Activated naive CD8-positive, alpha-beta T cell treated with anti-CD3 and anti-CD28 coated beads for 36 hours (primary cell): ENCODE measurements around the gene TIAM1. TPM values are rescaled to one million over a fixed set of nuclear protein-coding genes. Genes with fewer than 3 reads are reported as not detected.
A peak's percentile ranks its signal among the peaks of the same experiment; 100 is the strongest.
"Not testable (repeated sequence)": the region's sequence is repeated elsewhere in the genome, so short reads cannot be mapped to it uniquely, and the experiment has no call there.

ENCODE experiments used
- DNase-seq: peaks from one replicate; pipeline ENCODE4 v3.0.0; 2021
- H3K27ac Mint-ChIP-seq: one replicate; pipeline ENCODE4 v1.8.0; 2022; ENCODE audit warnings: mild to moderate bottlenecking, moderate library complexity, mixed read lengths
- H3K27me3 Mint-ChIP-seq: one replicate; pipeline ENCODE4 v1.8.0; 2022; ENCODE audit warnings: mild to moderate bottlenecking, mixed read lengths
- H3K36me3 Mint-ChIP-seq: one replicate; pipeline ENCODE4 v1.8.0; 2021; ENCODE audit warnings: mild to moderate bottlenecking, mixed read lengths
- H3K4me1 Mint-ChIP-seq: one replicate; pipeline ENCODE4 v1.8.0; 2021; ENCODE audit warnings: mixed read lengths
- H3K4me3 Mint-ChIP-seq: one replicate; pipeline ENCODE4 v1.8.0; 2022; ENCODE audit warnings: mild to moderate bottlenecking, moderate library complexity, mixed read lengths
- H3K9me3 Mint-ChIP-seq: one replicate; pipeline ENCODE4 v1.8.0; 2022; ENCODE audit warnings: mixed read lengths
- total RNA-seq, 2 experiments: library from RNA; stranded (reverse); gene quantifications; one replicate each; pipeline ENCODE4 v1.2.3, GENCODE V29; 2021

TIAM1 gene
- total RNA-seq, 2 experiments from 2014 or later, result 28.2 to 29.3 TPM

- no peak overlapping the region for H3K4me3 Mint-ChIP-seq
- H3K27me3 Mint-ChIP-seq, result no peaks in the 10 kb centered on the region
- no peak overlapping the region for H3K27ac Mint-ChIP-seq
- no peaks in the 10 kb centered on the region for H3K9me3 Mint-ChIP-seq
- no peak for DNase-seq
- H3K4me1 Mint-ChIP-seq, result no peaks in the 10 kb centered on the region
- H3K36me3 Mint-ChIP-seq, result peaks cover 4% of the 10 kb centered on the region
These were observed 92.4 kb downstream of the TIAM1 start for GRCh38 chr21:31251686-31252085.

DNA sequence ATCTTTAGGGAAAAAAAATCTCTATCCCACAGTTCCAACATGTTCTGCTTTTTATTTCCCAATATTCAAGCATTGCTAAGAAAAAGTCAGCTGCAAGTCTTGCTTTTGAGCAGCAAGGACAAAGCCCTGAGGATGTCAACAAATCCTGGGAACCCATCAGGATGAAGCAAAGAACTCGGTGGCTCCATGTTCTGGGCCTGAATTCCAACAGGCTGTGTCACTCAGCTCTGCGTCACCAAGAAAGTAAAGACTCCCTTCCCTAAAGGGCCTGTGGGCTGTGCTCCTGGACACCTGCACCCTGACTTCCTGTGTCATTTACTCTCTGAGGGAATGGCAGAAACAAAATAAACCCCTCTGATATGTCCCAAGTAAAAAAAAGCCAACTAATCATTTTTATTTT, 95.5 kb downstream of the TIAM1 start:
- Mint-ChIP-seq H3K36me3 (peaks cover 25% of the 10 kb centered on the region), H3K4me3 (no peak overlapping the region), H3K4me1 (no peaks in the 10 kb centered on the region), H3K9me3 (peaks cover 7% of the 10 kb centered on the region), H3K27me3 (no peaks in the 10 kb centered on the region), H3K27ac (no peak overlapping the region)
- DNase-seq, result no peak

DNA sequence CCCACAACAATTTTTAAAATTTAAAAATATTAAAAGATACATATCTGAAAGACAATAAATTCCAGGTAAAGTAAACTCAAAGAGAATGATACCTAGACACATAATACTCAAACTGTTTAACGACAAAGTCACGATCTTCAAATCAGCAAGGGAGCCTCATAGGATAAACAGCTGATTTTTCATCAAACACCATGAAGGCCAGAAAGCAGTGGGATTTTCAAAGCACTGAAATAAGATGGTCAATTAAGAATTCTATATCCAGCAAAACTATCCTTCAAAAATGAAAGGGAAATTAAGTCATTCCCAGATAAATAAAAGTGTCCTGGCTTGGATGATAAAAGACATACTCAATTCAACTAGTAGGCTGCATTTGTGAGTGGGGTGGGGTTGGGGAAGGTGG, 100.5 kb downstream of the TIAM1 start:
- Mint-ChIP-seq H3K4me3 (no peak overlapping the region), H3K9me3 (peaks cover 15% of the 10 kb centered on the region), H3K27me3 (no peaks in the 10 kb centered on the region), H3K27ac (no peak overlapping the region), H3K4me1 (no peaks in the 10 kb centered on the region), H3K36me3 (peaks cover 46% of the 10 kb centered on the region)
- DNase-seq, result no peak

- Mint-ChIP-seq H3K4me1 (peaks cover 8% of the 10 kb centered on the region), H3K27ac (no peak overlapping the region), H3K4me3 (no peak overlapping the region), H3K9me3 (peaks cover 5% of the 10 kb centered on the region), H3K27me3 (no peaks in the 10 kb centered on the region), H3K36me3 (peaks cover 25% of the 10 kb centered on the region)
- peak; percentile 42 for DNase-seq
These were observed 107.5 kb downstream of the TIAM1 start for GRCh38 chr21:31236528-31236927.

DNA sequence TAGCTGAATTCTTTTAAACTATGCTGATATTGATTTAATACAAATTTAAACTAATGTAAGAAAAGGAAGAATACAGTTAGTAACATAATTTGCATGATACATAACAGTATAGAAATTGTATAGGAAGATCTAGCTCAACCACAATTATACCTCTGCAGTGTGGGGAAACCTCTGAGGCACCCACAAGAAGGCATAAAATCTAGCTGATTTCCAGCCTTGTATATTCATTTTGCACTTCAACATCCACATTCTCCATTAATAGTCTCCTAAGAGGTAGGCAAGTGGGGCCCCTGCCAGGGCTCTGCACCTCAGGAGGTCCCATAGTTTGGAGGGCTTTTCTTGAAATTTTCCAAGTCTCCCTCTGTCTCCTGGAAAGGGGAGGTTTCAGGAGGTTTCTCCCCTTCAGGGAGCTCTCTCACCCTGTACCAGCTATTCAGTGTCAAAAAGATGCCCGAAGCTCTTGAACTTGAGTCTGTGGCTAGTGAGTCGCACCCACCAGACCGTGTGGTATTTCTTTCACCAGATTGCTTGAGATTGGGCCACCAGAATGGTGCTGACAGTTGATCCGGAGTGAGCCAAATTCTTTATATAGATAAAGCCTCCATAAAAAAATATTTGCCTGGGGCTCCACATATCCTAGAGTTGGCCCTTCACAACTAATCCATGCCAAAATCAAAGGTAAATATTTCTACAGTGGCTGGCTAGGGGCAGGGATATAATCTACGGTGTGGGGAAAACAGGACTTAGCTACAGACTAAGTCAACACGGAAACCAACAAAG, 108.2 kb downstream of the TIAM1 start:
- peaks cover 19% of the 10 kb centered on the region for H3K36me3 Mint-ChIP-seq
- H3K9me3 Mint-ChIP-seq, result peaks cover 3% of the 10 kb centered on the region
- H3K27ac Mint-ChIP-seq, result no peak overlapping the region
- no peak overlapping the region for H3K4me3 Mint-ChIP-seq
- H3K4me1 Mint-ChIP-seq, result peaks cover 8% of the 10 kb centered on the region
- no peaks in the 10 kb centered on the region for H3K27me3 Mint-ChIP-seq
- DNase-seq, result no peak

DNA sequence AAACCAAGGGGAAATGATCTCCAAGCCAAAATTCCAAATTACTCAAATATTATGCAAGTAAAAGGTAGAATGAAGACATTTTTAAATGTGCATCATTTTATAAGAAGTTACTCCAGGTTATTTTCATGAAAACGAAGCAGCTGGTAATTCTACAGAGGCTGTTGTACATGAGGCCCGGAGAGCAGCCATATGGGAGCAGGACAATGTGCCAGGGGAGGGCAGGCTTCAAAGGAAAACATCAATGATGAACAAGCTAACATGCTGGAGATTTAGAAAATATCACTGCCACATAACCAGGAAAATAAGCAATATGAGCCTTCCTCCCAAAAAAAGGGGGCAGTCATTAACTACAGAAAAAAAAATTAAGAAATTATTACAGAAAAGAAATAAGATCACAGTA, 109.1 kb downstream of the TIAM1 start:
- DNase-seq, result no peak
- H3K9me3 Mint-ChIP-seq, result no peaks in the 10 kb centered on the region
- H3K27ac Mint-ChIP-seq, result no peak overlapping the region
- peaks cover 8% of the 10 kb centered on the region for H3K4me1 Mint-ChIP-seq
- peaks cover 12% of the 10 kb centered on the region for H3K36me3 Mint-ChIP-seq
- no peaks in the 10 kb centered on the region for H3K27me3 Mint-ChIP-seq
- no peak overlapping the region for H3K4me3 Mint-ChIP-seq

GRCh38 chr21:31233711-31234110, 110.3 kb downstream of the TIAM1 start:
- H3K27me3 Mint-ChIP-seq, result no peaks in the 10 kb centered on the region
- H3K27ac Mint-ChIP-seq, result no peak overlapping the region
- H3K4me3 Mint-ChIP-seq, result no peak overlapping the region
- peaks cover 14% of the 10 kb centered on the region for H3K36me3 Mint-ChIP-seq
- peaks cover 1% of the 10 kb centered on the region for H3K9me3 Mint-ChIP-seq
- H3K4me1 Mint-ChIP-seq, result peaks cover 12% of the 10 kb centered on the region
- no peak for DNase-seq

DNA sequence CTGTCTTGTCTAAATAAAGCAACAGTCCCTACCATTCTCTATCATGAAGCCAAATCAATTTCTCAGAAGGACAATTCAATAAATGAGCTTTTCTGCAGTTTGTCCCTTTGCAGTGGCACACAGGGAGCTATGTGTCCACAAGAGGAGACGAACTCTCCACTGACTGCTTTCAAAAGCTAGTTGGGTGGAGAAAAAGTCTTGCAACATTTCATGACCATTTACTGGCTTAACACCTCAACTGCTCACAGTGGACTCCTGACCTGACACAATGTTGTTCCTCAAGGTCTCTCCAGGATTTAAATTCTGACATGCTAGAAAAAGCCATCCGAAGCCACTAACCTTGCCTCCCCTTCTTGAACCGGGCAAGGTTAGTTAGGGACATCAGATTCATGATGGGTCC, 111.7 kb downstream of the TIAM1 start:
- Mint-ChIP-seq H3K9me3 (peaks cover 1% of the 10 kb centered on the region), H3K27me3 (no peaks in the 10 kb centered on the region), H3K27ac (no peak overlapping the region), H3K36me3 (peaks cover 14% of the 10 kb centered on the region), H3K4me3 (no peak overlapping the region), H3K4me1 (peaks cover 18% of the 10 kb centered on the region)
- no peak for DNase-seq

DNA sequence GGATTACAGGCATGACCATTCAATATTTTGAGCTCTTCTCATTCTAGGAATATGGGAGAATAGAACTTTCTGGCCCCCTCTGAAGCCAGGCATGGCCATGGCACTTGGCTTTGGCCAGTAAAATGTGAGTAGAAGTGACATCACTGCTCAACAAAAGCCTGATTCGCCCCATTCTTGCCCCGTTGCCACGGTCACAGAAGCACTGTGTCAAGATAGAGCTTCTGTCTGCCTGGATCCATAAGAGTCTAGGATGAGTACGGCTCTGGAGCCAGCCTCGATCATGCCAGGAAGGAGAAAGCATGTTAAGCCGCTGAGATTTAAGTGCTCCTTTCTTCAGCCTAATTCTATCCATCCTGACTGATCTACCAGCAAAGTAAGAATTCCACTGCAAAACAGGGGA, 113.1 kb downstream of the TIAM1 start:
- Mint-ChIP-seq H3K27ac (no peak overlapping the region), H3K36me3 (peaks cover 13% of the 10 kb centered on the region), H3K27me3 (no peaks in the 10 kb centered on the region), H3K4me1 (peaks cover 10% of the 10 kb centered on the region), H3K9me3 (peaks cover 1% of the 10 kb centered on the region), H3K4me3 (no peak overlapping the region)
- DNase-seq, result no peak

DNA sequence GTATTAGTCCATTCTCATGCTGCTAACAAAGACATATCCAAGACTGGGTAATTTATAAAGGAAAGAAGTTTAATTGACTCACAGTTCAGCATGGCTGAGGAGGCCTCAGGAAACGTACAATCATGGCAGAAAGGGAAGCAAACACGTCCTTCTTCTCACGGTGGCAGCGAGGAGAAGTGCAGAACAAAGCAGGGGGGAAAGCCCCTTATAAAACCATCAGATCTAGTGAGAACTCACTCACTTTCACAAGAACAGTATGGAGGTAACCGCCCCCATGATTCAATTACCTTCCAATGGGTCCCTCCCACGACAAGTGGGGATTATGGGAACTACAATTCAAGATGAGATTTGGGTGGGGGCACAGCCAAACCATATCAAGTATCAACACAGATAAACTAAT, 115.3 kb downstream of the TIAM1 start:
- H3K9me3 Mint-ChIP-seq, H3K4me3 Mint-ChIP-seq, H3K4me1 Mint-ChIP-seq, H3K36me3 Mint-ChIP-seq, H3K27me3 Mint-ChIP-seq, H3K27ac Mint-ChIP-seq: not testable (repeated sequence)
- DNase-seq, result peak; percentile 11

- H3K36me3 Mint-ChIP-seq, result peaks cover 6% of the 10 kb centered on the region
- H3K9me3 Mint-ChIP-seq, result peaks cover 1% of the 10 kb centered on the region
- no peak for DNase-seq
- peaks cover 10% of the 10 kb centered on the region for H3K4me1 Mint-ChIP-seq
- H3K27ac Mint-ChIP-seq, result no peak overlapping the region
- H3K4me3 Mint-ChIP-seq, result no peak overlapping the region
- no peaks in the 10 kb centered on the region for H3K27me3 Mint-ChIP-seq
These were observed 118.3 kb downstream of the TIAM1 start for GRCh38 chr21:31225713-31226112.

- Mint-ChIP-seq H3K4me1 (peaks cover 5% of the 10 kb centered on the region), H3K36me3 (peaks cover 4% of the 10 kb centered on the region), H3K9me3 (no peaks in the 10 kb centered on the region), H3K4me3 (no peak overlapping the region), H3K27ac (no peak overlapping the region), H3K27me3 (no peaks in the 10 kb centered on the region)
- DNase-seq, result no peak
These were observed 121.9 kb downstream of the TIAM1 start for GRCh38 chr21:31222142-31222541.

DNA sequence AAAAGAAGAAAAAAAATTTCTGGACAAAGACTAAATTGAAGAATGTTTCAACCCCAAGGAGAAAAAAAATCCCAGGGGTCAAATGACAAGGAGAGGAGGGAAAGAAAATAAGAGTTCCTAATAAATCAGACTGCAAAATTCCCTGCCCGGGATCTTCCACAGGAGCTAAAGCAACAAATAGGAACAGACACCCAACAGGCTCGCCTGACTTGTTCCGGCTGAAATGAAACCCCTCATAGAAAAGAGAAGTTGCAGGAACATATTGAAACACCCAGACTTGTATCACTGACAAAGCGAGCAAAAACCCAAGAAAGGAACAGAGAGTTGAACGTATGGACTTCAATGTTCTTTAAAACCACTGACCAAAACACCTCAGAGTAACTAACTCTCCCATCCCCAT, 123.0 kb downstream of the TIAM1 start:
- Mint-ChIP-seq H3K27me3 (no peaks in the 10 kb centered on the region), H3K27ac (no peak overlapping the region), H3K9me3 (no peaks in the 10 kb centered on the region), H3K4me3 (no peak overlapping the region), H3K4me1 (peaks cover 5% of the 10 kb centered on the region), H3K36me3 (peaks cover 4% of the 10 kb centered on the region)
- DNase-seq, result no peak

DNA sequence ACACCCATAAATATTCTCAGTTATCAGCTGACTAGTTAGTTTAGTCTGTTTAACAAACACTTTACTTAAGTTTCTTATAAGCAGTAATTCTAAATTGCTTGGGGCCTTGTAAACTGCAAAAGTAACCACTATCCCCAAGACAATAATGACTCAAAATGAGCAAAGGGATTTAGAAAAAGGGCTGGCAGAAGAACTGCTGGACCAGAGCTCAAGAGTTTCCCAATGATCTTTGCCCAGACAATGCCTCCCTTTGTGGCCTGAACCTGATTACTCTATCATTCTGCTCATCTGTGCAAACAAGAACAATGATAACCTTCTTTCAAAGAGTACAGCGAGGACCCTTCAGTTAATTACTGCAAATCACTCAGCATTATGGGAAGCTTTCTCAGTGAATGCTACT, 123.5 kb downstream of the TIAM1 start:
- DNase-seq, result no peak
- peaks cover 4% of the 10 kb centered on the region for H3K36me3 Mint-ChIP-seq
- no peak overlapping the region for H3K27ac Mint-ChIP-seq
- no peaks in the 10 kb centered on the region for H3K9me3 Mint-ChIP-seq
- H3K27me3 Mint-ChIP-seq, result no peaks in the 10 kb centered on the region
- H3K4me3 Mint-ChIP-seq, result no peak overlapping the region
- H3K4me1 Mint-ChIP-seq, result peaks cover 5% of the 10 kb centered on the region

- no peak for DNase-seq
- no peak overlapping the region for H3K4me3 Mint-ChIP-seq
- H3K27me3 Mint-ChIP-seq, result no peaks in the 10 kb centered on the region
- peaks cover 5% of the 10 kb centered on the region for H3K4me1 Mint-ChIP-seq
- H3K9me3 Mint-ChIP-seq, result no peaks in the 10 kb centered on the region
- H3K36me3 Mint-ChIP-seq, result peaks cover 4% of the 10 kb centered on the region
- no peak overlapping the region for H3K27ac Mint-ChIP-seq
These were observed 125.0 kb downstream of the TIAM1 start for GRCh38 chr21:31218830-31219608.

GRCh38 chr21:31216206-31216605, 127.9 kb downstream of the TIAM1 start:
- Mint-ChIP-seq H3K27me3 (no peaks in the 10 kb centered on the region), H3K27ac (no peak overlapping the region), H3K4me3 (no peak overlapping the region), H3K4me1 (peaks cover 5% of the 10 kb centered on the region), H3K36me3 (peaks cover 3% of the 10 kb centered on the region), H3K9me3 (no peaks in the 10 kb centered on the region)
- no peak for DNase-seq
